H1 (cell line): ENCODE results near the gene ARNT2. TPM values are rescaled to one million over a fixed set of nuclear protein-coding genes. Genes with fewer than 3 reads are reported as not detected.

Experiments used
- CBX8 ChIP-seq: fragments of 300-800, 300-1000 bp; sonication (generic); IDR thresholded peaks from 2 replicates; pipeline ENCODE4 v1.7.1; 2016; ENCODE audit warnings: low read depth, low read length, borderline replicate concordance
- CHD7 ChIP-seq: fragments of 300-600 bp; sonication (generic); IDR thresholded peaks from 2 replicates; pipeline ENCODE4 v1.7.1; 2012; ENCODE audit warnings: low read length, moderate library complexity, mild to moderate bottlenecking, inconsistent platforms; ENCODE audit not compliant: insufficient replicate concordance
- GABPA ChIP-seq: IDR thresholded peaks from 2 replicates; pipeline ENCODE4 v1.6.1; 2011; ENCODE audit warnings: mild to moderate bottlenecking, low read length, moderate library complexity, borderline replicate concordance; ENCODE audit not compliant: insufficient read depth
- KDM4A ChIP-seq: IDR thresholded peaks from one replicate; pipeline ENCODE4 v1.7.1; 2012; ENCODE audit warnings: low read depth, mild to moderate bottlenecking, moderate library complexity, low read length, inconsistent platforms; ENCODE audit not compliant: severe bottlenecking
- POLR2A ChIP-seq, 2 experiments: IDR thresholded peaks; 1 replicate in 1 of 2; 2 replicates in 1 of 2; pipeline ENCODE4 v1.6.1; 2011; ENCODE audit warnings: low read depth in 2 of 2, low read length in 2 of 2, mild to moderate bottlenecking in 2 of 2; ENCODE audit errors: control extremely low read depth in 1 of 2
- RAD21 ChIP-seq, 2 experiments: IDR thresholded peaks in 1 of 2; conservative IDR thresholded peaks in 1 of 2; 2 replicates each; pipeline ENCODE4 v1.6.1; 2011; ENCODE audit warnings: low read depth in 2 of 2, low read length in 2 of 2, improper control_type of control experiment in 1 of 2, inconsistent platforms in 1 of 2, mild to moderate bottlenecking in 1 of 2, moderate library complexity in 1 of 2
- RXRA ChIP-seq: IDR thresholded peaks from 2 replicates; pipeline ENCODE4 v1.6.1; 2011; ENCODE audit warnings: low read depth, mild to moderate bottlenecking, low read length, moderate library complexity; ENCODE audit not compliant: insufficient read depth
- SAP30 ChIP-seq: fragments of 300-600 bp; sonication (generic); IDR thresholded peaks from 2 replicates; pipeline ENCODE4 v1.7.1; 2012; ENCODE audit warnings: low read length, moderate library complexity, mild to moderate bottlenecking, inconsistent platforms; ENCODE audit not compliant: insufficient read depth, insufficient replicate concordance
- SIRT6 ChIP-seq: IDR thresholded peaks from one replicate; pipeline ENCODE4 v1.7.1; 2012; ENCODE audit warnings: low read length, inconsistent platforms
- SUZ12 ChIP-seq: fragments of 200-600 bp; sonication (generic); IDR thresholded peaks from 2 replicates; pipeline ENCODE4 v1.6.1; 2012; ENCODE audit warnings: mild to moderate bottlenecking, inconsistent platforms, low read length, moderate library complexity, mixed read lengths
- TAF1 ChIP-seq: IDR thresholded peaks from 2 replicates; pipeline ENCODE4 v1.6.1; 2011; ENCODE audit warnings: mild to moderate bottlenecking, low read depth, low read length
- polyA plus RNA-seq, 7 experiments: library from polyadenylated mRNA; depleted of rRNA in 3 of 7; stranded (reverse) in 5 of 7; unstranded in 2 of 7; fragments of >200 nt in 5 of 7; fragments of 200-250 nt in 2 of 7; gene quantifications; 1 replicate in 5 of 7; 2 replicates in 1 of 7; 4 replicates in 1 of 7; pipeline versions ENCODE4 v1.2.1 to v1.2.3, GENCODE V29; 2011 to 2013; ENCODE audit warnings: missing spikeins in 2 of 7, mixed read lengths in 2 of 7
- total RNA-seq: library from RNA; stranded (reverse); fragmentation: NEBNext Ultra II Directional; extraction: Animal tissue kit (Norgen Biotek cat#: 25700); gene quantifications from 2 replicates; pipeline ENCODE4 v1.2.1, GENCODE V29; 2021
- TF ChIP-seq, protein P1 (sequence below): IDR thresholded peaks from 2 replicates; pipeline ENCODE4 v1.6.1; 2012; ENCODE audit warnings: inconsistent platforms

The ARNT2 gene
- total and polyA plus RNA-seq, 2 of the 8 experiments (the other 6 are each of a cell fraction or from before 2014, with no cell fraction given): 9.5 to 14.6 TPM

DNA sequence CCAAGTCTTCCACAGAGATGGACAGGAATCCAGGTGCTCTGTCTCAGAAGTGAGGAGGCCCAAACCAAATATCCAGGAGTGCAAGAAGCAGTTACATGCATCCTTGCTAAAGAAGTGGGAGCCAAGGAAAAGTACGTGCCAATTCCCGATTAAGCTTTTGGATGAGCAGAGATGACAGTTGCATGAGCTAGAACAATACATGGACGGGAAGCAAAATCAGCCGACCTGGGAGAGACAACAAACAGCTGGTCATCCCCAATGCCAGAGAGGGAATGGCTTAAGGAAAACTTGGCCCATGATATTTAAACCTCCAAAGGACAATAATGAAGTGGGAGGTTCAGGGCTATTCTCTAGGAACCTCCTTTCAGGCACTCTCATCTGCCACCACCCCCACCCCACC lies 204.9 kb downstream of the ARNT2 start (continued):
- TF ChIP-seq CHD7 (no peak), RXRA (no peak), TAF1 (no peak), GABPA (no peak), SIRT6 (no peak), POLR2A (IDR thresholded peaks at IDR 0.05; ENCODE audit: control extremely low read depth in 1 of 2, low read depth in 2 of 2, low read length in 2 of 2) (no peak), RAD21 (IDR thresholded peaks at IDR 0.05 in 1 of 2, conservative IDR thresholded peaks at IDR 0.05 in 1 of 2; ENCODE audit: low read depth in 2 of 2, low read length in 2 of 2) (no peak), CBX8 (no peak), KDM4A (no peak), SAP30 (no peak), SUZ12 (no peak)
- TF ChIP-seq, protein P1, sequence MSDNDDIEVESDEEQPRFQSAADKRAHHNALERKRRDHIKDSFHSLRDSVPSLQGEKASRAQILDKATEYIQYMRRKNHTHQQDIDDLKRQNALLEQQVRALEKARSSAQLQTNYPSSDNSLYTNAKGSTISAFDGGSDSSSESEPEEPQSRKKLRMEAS: no peak
